Activated CD8-positive, alpha-beta T cell treated with anti-CD3 and anti-CD28 coated beads, Interleukin-2, amount 10 ng/mL, durations not matched to agents 7 days and 5 days (primary cell): Measurements from ENCODE around the gene ATXN2L. TPM values are rescaled to one million over a fixed set of nuclear protein-coding genes. Genes with fewer than 3 reads are reported as not detected.
"Not testable (repeated sequence)": the region's sequence is repeated elsewhere in the genome, so short reads cannot be mapped to it uniquely, and the experiment has no call there.

Experiments used
- ATAC-seq: fragments of 150-1000 bp; cut with Tn5 transposase; one replicate; pipeline ENCODE4 v1.10.0; 2021; ENCODE audit warnings: moderate library complexity
- CTCF ChIA-PET: fragments of 350-600 bp; sonication (Branson Sonifier 250); formaldehyde crosslinking; loops from one replicate; lab custom pipeline; 2021; ENCODE audit warnings: antibody characterized with exemption; lab: Charles Lee
- POLR2A ChIA-PET: fragments of 350-600 bp; sonication (Branson Sonifier 250); formaldehyde crosslinking; loops from one replicate; lab custom pipeline; 2021; ENCODE audit warnings: antibody characterized with exemption; lab: Charles Lee
- DNase-seq: peaks from one replicate; pipeline ENCODE4 v3.0.0-alpha.2; 2020
- H3K27ac Mint-ChIP-seq: one replicate; pipeline ENCODE4 v1.8.0; 2021; ENCODE audit warnings: mild to moderate bottlenecking, mixed read lengths
- H3K27me3 Mint-ChIP-seq: one replicate; pipeline ENCODE4 v1.8.0; 2021; ENCODE audit warnings: low read depth, mixed read lengths
- H3K36me3 Mint-ChIP-seq: one replicate; pipeline ENCODE4 v1.8.0; 2021; ENCODE audit warnings: low read depth, mixed read lengths
- H3K4me1 Mint-ChIP-seq: one replicate; pipeline ENCODE4 v1.8.0; 2021; ENCODE audit warnings: low read depth, mixed read lengths
- H3K4me3 Mint-ChIP-seq: one replicate; pipeline ENCODE4 v1.8.0; 2021; ENCODE audit warnings: mild to moderate bottlenecking, mixed read lengths
- H3K9me3 Mint-ChIP-seq: one replicate; pipeline ENCODE4 v1.8.0; 2022; ENCODE audit warnings: mixed read lengths; ENCODE audit not compliant: insufficient read depth
- microRNA-seq: library from miRNA; unstranded; fragments of <30 nt; microRNA quantifications from one replicate; pipeline ENCODE4 v1.2.0, GENCODE V29; 2022
- total RNA-seq, 2 experiments: library from RNA; stranded (reverse); gene quantifications; one replicate each; pipeline ENCODE4 v1.2.3, GENCODE V29; 2021

ATXN2L gene
- total RNA-seq, 2 experiments from 2014 or later: 256 to 269 TPM

- Mint-ChIP-seq H3K27me3 (peaks cover 6% of the 10 kb centered on the region), H3K4me1 (peaks cover 38% of the 10 kb centered on the region), H3K9me3 (no peaks in the 10 kb centered on the region), H3K27ac (peak overlapping the region; percentile 59), H3K36me3 (peaks cover 2% of the 10 kb centered on the region), H3K4me3 (peak overlapping the region; percentile 93)
- no peak for DNase-seq
- ChIA-PET POLR2A (interaction anchor here (0.6 to 3.4 kb wide), 6 partner anchors 11 to 93 kb away, joined by 3 to 26 read pairs (median 6); partner anchors contain the start of genes SH2B1, SPNS1 and TUFM), CTCF (interaction anchor here (1.0 to 3.9 kb wide), 3 partner anchors 34 to 64 kb away, joined by 3 to 28 read pairs (median 6); partner anchors contain the start of gene TUFM)
- ATAC-seq: no peak
Measured at GRCh38 chr16:28880589-28880915, 57.8 kb downstream of the ATXN2L start.

GRCh38 chr16:28880955-28881354 is 58.2 kb downstream of the ATXN2L start:
- DNase-seq (no peak), ATAC-seq (no peak)
- Mint-ChIP-seq H3K36me3 (peaks cover 2% of the 10 kb centered on the region), H3K9me3 (no peaks in the 10 kb centered on the region), H3K27ac (peak overlapping the region; percentile 59), H3K27me3 (peaks cover 6% of the 10 kb centered on the region), H3K4me3 (peak overlapping the region; percentile 93), H3K4me1 (peaks cover 38% of the 10 kb centered on the region)
- ChIA-PET CTCF (interaction anchor here (1.0 to 3.9 kb wide), 3 partner anchors 34 to 64 kb away, joined by 3 to 28 read pairs (median 6); partner anchors contain the start of gene TUFM), POLR2A (interaction anchor here (0.6 to 3.4 kb wide), 3 partner anchors 17 to 69 kb away, joined by 3 to 26 read pairs (median 8); partner anchors contain the start of genes SH2B1 and TUFM)

GRCh38 chr16:28881565-28881964 is 58.8 kb downstream of the ATXN2L start:
- CTCF ChIA-PET: interaction anchor here (1.7 to 3.9 kb wide), 2 partner anchors 35 to 63 kb away, joined by 6 to 28 read pairs; partner anchors contain the start of gene TUFM

GRCh38 chr16:28882551-28883160 is 59.9 kb downstream of the ATXN2L start:
- Mint-ChIP-seq H3K9me3 (no peaks in the 10 kb centered on the region), H3K36me3 (peaks cover 2% of the 10 kb centered on the region), H3K4me1 (peaks cover 30% of the 10 kb centered on the region), H3K27ac (no peak overlapping the region), H3K27me3 (peaks cover 6% of the 10 kb centered on the region), H3K4me3 (no peak overlapping the region)
- ChIA-PET POLR2A (no interaction called here), CTCF (interaction anchor here (1.1 kb wide), 1 partner anchor 62 kb away, joined by 4 read pairs; no protein-coding TSS in a partner anchor)
- ATAC-seq (no peak), DNase-seq (no peak)

More at GRCh38 chr16:28881565-28881964, 58.8 kb downstream of the ATXN2L start:
- H3K4me1 Mint-ChIP-seq: peaks cover 38% of the 10 kb centered on the region
- H3K9me3 Mint-ChIP-seq, DNase-seq, ATAC-seq, POLR2A ChIA-PET, H3K36me3 Mint-ChIP-seq, H3K4me3 Mint-ChIP-seq, H3K27me3 Mint-ChIP-seq, H3K27ac Mint-ChIP-seq: not testable (repeated sequence)

GRCh38 chr16:28883221-28883996 is 60.6 kb downstream of the ATXN2L start:
- Mint-ChIP-seq H3K27ac (no peak overlapping the region), H3K27me3 (peaks cover 6% of the 10 kb centered on the region), H3K4me1 (peaks cover 23% of the 10 kb centered on the region), H3K4me3 (no peak overlapping the region), H3K9me3 (no peaks in the 10 kb centered on the region), H3K36me3 (peaks cover 2% of the 10 kb centered on the region)
- ATAC-seq (no peak), DNase-seq (no peak)
- POLR2A ChIA-PET: no interaction called here
- CTCF ChIA-PET: interaction anchor here (1.1 kb wide), 1 partner anchor 62 kb away, joined by 4 read pairs; no protein-coding TSS in a partner anchor

GRCh38 chr16:28884045-28884444 is 61.2 kb downstream of the ATXN2L start:
- no peak for DNase-seq
- Mint-ChIP-seq H3K4me1 (peaks cover 17% of the 10 kb centered on the region), H3K27ac (no peak overlapping the region), H3K4me3 (no peak overlapping the region), H3K27me3 (peaks cover 6% of the 10 kb centered on the region), H3K9me3 (no peaks in the 10 kb centered on the region), H3K36me3 (peaks cover 2% of the 10 kb centered on the region)
- ChIA-PET CTCF (interaction anchor here (1.0 kb wide), 1 partner anchor 63 kb away, joined by 3 read pairs; no protein-coding TSS in a partner anchor), POLR2A (no interaction called here)
- ATAC-seq: no peak

Small RNA genes lying within 50 kb of the gene (microRNA-seq; reads per million reads assigned to microRNA genes)
- not detected for gene MIR4721

Other genes with a start within 250 kb of the ATXN2L start
- gene SULT1A2, start 225.9 kb upstream of the ATXN2L start, total RNA-seq: under 1 TPM; 0.42 to 0.57 TPM
- gene SULT1A1, start 213.0 kb upstream of the ATXN2L start, total RNA-seq: 10 to 100 TPM; 11.8 to 13.0 TPM
- gene NPIPB8, start 184.9 kb upstream of the ATXN2L start, total RNA-seq: 1 to 10 TPM in 1 of 2 experiments, under 1 TPM in 1; 0.89 to 1.0 TPM
- 100 to 1,000 TPM; 442 to 461 TPM for gene EIF3C, start 111.5 kb upstream of the ATXN2L start, total RNA-seq
- gene NPIPB9, start 71.2 kb upstream of the ATXN2L start, total RNA-seq: 1 to 10 TPM; 3.7 to 4.3 TPM
- 100 to 1,000 TPM; 150 to 153 TPM for gene TUFM, start 23.3 kb downstream of the ATXN2L start, total RNA-seq
- 10 to 100 TPM; 47.8 to 52.2 TPM for gene SH2B1, start 40.8 kb downstream of the ATXN2L start, total RNA-seq
- gene ATP2A1, start 55.5 kb downstream of the ATXN2L start, total RNA-seq: 1 to 10 TPM; 1.8 to 2.1 TPM
- 10 to 100 TPM; 22.5 to 23.2 TPM for gene RABEP2, start 102.2 kb downstream of the ATXN2L start, total RNA-seq
- gene CD19, start 109.0 kb downstream of the ATXN2L start, total RNA-seq: under 1 TPM; 0.52 to 0.68 TPM
- gene NFATC2IP, start 127.9 kb downstream of the ATXN2L start, total RNA-seq: 100 to 1,000 TPM; 113 to 120 TPM
- 10 to 100 TPM; 28.3 to 29.0 TPM for gene SPNS1, start 151.8 kb downstream of the ATXN2L start, total RNA-seq
- 100 to 1,000 TPM; 270 to 288 TPM for gene LAT, start 162.1 kb downstream of the ATXN2L start, total RNA-seq